Activated CD4-positive, alpha-beta T cell treated with anti-CD3 and anti-CD28 coated beads, Interleukin-10, Interleukin-2, amounts not matched to agents 100 ng/mL and 50 ng/mL, durations not matched to agents 16 hours and 8 hours (primary cell): ENCODE measurements around the gene CCT6A.
A peak's percentile ranks its signal among the peaks of the same experiment; 100 is the strongest.
"Not testable (repeated sequence)": the region's sequence is repeated elsewhere in the genome, so short reads cannot be mapped to it uniquely, and the experiment has no call there.

Source experiments
- DNase-seq: peaks from one replicate; pipeline ENCODE4 v3.0.0-alpha.2; 2020

The CCT6A gene

DNA sequence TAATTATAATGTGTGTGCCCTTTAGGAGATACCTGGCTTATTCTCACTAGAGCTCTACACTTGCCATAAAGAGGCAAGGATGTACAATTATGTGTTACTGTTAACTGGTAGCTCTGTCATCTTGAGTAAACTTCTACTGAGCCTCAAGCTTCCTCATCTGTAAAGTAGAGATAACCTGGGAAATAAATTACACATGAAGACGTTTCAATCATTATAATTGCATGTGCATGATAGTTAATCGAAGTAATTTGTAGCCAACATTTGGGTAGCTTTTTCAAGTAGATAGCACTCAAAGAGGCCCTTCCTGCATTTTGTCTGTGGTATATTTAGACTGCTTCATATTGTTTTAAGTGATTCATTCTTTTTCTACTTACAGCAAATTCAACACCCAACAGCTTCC lies 2.4 kb downstream of the CCT6A start:
- DNase-seq: no peak

DNA sequence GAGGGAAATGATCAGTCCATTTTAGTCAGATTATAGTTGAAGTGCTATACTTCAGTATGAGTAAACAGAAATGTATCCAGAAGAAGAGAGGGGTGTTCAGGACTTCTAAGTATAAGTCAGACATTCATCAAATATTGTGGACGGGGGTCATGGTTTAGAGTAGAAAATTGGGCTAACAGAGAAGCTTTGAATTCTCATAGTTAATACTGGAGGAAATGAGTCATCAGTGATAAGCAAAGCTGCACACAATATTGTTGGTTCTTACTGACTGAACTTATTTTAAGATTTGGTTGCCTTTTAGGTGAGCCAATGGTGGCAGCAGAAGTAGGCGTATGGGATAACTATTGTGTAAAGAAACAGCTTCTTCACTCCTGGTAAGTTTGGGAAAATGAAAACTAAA lies 10.8 kb downstream of the CCT6A start:
- peak; percentile 36 for DNase-seq

DNA sequence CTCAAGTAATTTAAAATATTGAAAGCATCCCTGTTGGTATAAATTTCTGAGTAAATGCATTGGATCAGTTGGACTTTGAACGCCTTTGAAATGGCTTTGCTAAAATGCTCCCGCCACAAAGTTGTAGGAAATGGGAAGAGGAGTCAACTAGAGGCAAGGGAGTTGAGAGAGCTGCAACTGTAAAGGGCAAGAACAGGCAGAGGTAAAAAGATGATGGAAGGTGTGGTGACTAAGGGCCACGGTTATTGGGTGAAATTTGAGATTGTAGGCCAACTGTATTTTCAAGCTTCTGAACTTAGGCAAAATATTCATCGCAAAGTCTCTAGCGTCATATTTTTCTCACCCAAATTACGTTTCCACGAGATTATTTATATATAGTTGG lies 11.9 kb downstream of the CCT6A start:
- no peak for DNase-seq

DNA sequence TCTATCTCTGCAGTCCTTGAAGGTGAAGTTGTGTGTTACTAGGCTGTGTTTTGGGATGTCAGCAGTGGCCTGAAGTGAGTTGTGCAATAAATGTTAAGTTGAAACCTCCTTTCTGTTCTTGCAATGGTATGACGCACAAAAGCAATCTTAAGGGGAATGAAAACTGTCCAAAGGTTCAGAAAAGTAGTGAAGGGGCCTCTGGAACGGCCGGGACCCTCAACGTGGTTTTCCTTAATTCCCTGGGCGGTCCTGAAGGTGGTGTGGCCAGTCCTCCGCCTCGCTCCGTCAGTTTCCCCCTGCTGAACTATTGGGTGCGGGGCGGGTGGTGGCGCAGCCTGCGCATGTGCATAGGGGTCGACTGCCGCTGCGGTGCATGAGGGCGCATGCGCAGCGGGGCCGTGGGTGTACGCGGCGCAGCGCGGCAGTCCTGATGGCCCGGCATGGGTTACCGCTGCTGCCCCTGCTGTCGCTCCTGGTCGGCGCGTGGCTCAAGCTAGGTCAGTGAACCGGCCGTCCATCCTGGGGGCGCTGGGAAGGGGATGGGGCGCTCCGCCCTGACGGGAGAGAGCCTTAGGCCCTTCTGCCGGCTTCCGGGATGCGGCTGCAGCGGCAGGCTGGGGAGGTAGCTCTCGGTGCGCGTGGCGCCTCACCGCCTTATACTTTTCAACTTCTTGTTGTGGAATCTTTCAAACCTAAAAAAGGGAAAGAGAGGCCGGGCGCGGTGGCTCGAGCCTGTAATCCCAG lies 12.5 kb downstream of the CCT6A start, which contains the start of gene SUMF2:
Gene SUMF2, plus strand, starts transcription at position 405 of the 744 bp plus-strand sequence. Its CDS starts 26 bp downstream, at position 431.
- peak; percentile 93 for DNase-seq

DNA sequence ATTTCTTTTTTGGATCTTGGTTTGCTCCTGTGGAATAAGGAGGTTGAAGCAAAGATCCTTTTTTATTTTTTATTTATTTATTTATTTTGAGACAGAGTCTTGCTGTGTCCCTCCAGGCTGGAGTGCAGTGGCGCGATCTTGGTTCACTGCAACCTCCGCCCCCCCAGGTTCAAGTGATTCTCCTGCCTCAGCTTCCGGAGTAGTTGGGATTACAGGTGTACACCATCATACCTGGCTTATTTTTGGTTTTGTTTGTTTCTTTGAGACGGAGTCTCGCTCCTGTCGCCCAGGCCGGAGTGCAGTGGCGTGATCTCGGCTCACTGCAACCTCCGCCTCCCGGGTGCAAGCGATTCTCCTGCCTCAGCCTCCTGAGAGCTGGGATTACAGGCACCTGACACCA lies 14.8 kb downstream of the CCT6A start:
- not testable (repeated sequence) for DNase-seq

DNA sequence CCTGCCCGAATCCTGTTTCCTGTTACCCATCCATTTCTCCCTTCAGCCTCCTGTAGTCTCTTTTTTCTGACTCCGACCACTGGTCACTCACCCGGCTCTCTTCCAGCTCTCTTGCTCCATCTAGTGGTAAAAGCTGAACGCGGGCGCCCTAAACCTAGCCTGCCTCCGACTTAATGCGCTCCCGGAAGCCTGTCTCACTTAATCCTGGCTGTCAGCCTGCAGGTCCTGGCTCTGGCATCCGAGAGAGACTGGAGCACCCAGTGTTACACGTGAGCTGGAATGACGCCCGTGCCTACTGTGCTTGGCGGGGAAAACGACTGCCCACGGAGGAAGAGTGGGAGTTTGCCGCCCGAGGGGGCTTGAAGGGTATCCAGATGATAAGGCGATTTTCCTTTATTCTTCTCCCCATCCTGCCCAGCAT lies 22.8 kb downstream of the CCT6A start:
- DNase-seq: peak; percentile 74

DNA sequence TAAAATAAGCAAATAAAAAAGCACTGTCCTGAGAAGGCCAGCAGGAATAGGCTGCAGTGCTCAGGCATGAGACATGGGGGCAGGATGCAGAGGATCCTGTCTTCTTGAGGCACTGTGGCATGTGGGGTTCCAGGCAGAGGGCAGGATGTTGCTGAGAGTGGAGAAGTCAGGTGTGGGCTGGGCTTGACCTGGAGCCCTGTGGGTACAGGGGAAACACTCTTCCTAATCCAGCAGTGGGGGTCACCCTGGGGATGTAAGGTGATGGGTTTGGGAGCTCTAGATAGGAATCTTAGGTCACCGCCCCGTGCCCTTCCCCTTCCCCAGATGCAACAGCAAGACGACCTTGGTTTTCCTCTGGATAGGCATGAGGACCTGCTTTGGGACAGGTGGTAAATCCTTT lies 26.1 kb downstream of the CCT6A start:
- no peak for DNase-seq

DNA sequence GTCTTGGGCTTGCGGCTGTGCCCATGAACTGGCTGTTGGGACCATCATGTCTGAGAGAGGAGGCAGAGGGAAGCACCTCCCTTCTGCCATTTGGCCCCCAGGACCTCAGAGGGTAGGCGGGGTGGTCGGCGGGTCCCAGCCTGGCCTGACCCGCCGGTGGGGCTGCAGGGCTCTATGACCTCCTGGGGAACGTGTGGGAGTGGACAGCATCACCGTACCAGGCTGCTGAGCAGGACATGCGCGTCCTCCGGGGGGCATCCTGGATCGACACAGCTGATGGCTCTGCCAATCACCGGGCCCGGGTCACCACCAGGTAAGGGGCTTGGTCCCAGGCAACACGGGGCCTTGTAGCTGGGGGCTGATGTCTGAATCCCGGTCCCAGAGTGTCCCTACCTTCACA lies 26.6 kb downstream of the CCT6A start:
- DNase-seq: no peak

DNA sequence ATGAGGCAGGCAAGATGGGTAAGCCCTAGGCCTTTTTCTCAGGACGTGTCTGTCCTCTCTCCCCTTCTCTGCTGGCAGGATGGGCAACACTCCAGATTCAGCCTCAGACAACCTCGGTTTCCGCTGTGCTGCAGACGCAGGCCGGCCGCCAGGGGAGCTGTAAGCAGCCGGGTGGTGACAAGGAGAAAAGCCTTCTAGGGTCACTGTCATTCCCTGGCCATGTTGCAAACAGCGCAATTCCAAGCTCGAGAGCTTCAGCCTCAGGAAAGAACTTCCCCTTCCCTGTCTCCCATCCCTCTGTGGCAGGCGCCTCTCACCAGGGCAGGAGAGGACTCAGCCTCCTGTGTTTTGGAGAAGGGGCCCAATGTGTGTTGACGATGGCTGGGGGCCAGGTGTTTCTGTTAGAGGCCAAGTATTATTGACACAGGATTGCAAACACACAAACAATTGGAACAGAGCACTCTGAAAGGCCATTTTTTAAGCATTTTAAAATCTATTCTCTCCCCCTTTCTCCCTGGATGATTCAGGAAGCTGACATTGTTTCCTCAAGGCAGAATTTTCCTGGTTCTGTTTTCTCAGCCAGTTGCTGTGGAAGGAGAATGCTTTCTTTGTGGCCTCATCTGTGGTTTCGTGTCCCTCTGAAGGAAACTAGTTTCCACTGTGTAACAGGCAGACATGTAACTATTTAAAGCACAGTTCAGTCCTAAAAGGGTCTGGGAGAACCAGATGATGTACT lies 28.1 kb downstream of the CCT6A start:
- no peak for DNase-seq

DNA sequence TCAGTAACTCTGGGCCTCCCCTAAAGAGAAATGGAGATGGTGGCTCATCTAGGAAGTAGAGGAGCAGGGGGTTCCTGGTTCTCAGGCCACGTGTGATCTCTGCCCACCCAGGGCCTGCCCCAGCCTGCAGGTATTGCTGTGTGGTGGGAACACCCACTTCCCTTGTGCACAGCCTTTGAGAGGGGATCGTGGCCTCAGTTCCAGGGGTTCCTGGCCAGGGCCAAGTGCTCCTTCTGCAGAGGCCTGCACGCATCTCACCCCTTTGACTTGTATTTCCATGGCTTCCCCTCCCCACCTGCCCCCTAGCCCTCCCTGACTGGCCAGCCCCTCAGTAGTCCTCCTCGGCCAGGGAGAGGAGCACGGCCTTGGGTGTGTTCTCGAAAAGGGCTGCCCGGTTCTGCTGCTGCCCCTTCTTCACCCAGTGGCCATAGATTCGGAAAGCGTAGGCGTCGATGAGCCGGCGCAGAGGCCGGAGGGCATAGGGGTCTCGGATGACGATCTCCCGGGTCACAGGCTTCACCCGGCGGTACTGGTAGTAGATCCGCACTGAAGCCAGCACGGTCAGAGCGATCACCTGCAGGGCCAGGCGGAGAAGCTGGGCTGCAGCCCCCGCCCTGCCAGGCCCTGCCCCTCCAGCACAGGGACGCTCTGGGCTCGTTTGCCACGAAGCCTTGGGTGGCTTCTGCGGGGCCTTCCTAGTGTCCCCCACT lies 29.3 kb downstream of the CCT6A start:
- DNase-seq: not testable (repeated sequence)

DNA sequence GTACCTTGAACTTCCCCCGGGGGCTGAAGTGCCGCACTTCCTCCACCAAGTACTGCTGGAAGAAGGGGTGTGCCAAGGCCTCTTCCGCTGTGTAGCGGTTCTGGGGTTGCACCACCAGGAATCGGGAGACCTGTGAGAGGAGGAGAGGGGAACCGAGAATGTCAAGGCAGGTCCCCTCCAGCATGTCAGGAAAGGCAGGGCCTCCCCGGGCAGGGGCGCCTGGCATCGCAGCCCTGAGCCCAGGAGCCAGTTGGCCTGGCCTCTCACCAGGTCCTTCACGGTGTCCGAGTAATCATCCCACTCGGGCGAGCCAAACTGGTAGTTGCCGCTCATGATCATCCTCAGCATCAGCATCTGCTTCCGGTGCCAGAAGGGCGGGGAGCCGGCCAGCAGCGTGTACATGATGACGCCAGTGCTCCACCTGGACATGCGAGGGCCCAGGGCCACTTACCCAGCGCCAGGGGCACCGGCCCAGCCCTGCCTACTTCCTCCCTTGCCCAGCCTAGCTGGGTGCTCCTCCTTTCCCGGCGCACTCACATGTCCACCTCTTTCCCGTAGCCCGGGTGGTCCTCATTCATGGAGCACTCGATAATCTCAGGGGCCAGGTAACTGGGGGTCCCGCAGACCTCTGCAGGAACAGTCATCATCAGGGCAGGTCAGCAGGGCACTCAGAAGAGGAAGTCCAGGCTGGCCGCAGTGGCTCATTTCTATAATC lies 30.2 kb downstream of the CCT6A start:
- DNase-seq: no peak

DNA sequence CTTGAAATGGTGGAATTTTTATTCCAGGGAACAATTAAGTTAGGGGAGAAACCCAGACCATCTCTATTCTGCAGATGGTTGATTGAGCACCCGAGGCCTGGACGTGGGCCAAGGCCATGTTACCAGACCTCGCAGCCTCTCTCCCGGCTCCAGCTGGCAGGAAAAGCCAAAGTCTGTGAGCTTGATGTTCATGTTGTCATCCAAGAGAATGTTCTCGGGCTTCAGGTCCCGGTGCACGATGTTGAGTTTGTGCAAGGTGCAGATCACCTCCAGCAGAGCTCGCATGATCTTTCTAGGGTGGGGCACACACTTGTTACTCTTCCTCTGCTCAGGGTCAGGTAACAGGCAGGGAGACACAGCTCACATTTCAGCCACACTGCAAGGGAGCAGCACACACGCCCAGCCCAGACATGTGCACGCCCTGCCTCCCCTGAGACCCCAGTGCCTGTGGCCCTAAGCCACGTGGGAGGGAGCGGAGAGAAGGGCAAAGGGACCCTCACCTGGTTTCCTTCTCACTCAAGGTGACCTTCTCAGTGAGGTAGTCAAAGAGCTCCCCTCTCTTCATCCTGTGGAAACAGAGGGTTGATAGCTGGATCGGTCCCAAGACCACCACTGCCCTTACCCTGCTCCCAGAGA lies 31.7 kb downstream of the CCT6A start:
- no peak for DNase-seq

DNA sequence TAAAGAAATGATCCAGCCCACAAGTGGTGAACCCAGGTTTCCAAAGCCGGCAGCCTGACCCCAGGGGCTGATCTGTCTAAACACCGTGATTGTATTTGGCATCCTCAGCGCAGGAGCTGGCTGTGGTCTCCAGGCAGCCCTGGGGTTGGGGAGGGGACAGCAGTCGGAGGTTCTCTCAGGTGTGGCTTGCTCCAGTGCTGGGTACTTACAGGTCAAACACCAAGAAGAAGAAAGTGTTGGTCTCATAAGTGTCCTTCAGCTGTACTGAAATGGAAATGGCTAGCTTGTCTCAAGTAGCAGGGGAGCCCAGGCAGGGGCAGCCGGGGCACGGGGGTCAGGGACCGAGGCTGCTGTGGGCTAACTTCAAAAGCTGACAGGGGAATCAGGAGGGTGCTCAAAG lies 35.2 kb downstream of the CCT6A start:
- DNase-seq: no peak

DNA sequence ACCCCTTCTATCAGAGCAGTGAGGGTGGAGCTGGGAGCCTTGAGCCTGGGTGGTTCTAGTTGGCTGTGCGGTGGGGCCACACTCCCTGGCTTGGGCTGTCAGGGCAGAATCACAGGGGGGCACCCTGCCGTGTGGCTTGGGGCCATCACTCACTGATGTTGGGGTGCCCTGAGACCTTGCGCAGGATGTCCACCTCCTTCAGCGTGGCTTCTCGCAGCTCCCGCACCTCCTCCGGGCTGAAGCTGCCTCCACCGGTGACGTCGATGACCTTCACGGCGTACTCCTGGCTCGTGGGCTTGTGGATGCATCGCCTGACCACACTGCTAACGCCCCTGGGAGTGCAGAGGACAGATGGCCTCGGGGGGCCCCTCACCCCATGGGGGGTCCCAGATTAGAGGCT lies 35.9 kb downstream of the CCT6A start:
- DNase-seq: no peak

DNA sequence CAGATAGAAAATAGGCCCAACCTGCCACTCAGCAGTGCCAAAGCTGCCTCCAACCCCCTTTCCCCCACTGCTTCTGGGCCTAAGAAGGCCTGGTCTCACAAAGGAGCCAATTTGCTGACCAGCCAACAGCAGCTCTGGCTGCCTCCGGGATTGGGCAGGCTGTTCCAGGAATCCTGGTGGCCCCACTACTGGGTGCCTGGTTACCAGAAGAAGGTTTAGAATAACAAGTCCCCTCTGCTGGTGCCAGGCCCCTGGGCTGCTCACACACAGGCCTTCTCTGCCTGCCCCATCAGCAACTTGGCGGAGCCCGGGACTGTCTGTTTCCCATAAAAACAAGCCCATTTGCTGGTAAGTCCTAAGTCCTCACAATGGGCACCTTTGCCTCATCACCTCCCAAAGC lies 40.0 kb downstream of the CCT6A start:
- no peak for DNase-seq

DNA sequence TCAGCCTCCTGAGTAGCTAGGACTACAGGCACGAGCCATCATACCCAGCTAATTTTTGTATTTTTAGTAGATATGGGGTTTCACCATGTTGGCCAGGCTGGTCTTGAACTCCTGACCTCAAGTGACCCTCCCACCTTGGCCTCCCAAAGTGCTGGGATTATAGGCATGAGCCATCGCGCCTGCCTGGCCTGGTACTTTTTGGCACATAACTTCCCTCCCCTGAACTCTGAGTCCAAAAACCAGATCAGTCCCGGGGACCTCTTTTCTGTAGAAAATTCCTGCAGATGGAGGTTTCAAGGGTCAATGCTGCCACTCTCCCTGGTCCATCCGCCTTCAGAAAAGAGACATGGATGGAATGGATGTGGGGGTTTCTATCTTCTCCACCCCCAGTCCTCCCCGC lies 40.8 kb downstream of the CCT6A start:
- not testable (repeated sequence) for DNase-seq

DNA sequence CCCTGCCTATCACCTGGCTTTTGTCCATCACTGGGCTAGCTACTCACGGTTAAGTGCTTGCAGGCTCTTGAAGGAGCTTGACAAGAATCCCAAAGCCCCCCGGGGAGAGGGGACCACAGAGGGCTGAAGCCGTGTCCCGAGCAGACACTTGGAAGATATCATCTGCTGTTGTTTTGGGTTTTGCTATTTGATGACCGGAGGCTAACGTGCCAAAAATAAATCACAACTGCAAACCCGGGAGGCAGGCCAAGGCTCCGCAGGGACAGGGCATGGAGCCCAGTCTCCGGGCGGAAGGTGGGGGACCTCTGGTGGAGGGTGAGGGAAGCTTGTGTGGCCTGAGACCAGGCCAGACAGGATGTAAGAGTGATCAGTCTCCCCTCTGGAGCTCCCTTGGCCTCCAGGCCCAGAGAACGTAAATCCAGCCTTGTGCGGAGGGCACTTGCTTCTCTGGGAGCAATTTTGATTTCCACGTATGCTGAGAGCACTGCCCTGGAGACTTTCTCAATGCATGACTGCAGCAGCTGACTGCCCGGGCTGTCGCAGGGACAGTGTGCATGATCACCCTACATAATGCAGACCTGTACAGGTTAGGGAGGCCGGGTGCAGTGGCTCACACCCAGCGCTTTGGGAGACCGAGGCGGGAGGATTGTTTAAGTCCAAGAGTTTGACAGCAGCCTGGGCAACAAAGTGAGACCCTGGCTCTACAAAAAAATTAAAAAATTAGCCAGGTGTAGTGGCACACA lies 41.4 kb downstream of the CCT6A start, which contains the start of gene PHKG1:
Gene PHKG1, minus strand, starts transcription at position 164 of the 743 bp plus-strand sequence. CDS start 4,011 bp downstream, outside the sequence.
- DNase-seq: no peak

DNA sequence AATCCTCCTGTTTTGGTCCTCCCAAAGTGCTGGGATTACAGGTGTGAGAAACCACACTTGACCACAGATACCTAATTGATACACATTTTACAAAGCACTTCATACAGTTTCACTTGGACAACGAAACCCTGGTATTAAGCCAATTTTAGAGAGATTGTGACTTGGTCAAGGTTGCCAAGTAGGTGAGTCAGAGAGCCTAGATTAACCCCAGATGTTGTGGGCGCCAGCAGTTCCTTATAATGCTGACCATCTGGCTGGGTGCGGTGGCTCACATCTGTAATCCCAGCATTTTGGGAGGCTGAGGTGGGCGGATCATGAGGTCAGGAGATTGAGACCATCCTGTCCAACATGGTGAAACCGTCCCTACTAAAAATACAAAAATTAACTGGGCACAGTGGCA lies 46.1 kb downstream of the CCT6A start:
- no peak for DNase-seq

DNA sequence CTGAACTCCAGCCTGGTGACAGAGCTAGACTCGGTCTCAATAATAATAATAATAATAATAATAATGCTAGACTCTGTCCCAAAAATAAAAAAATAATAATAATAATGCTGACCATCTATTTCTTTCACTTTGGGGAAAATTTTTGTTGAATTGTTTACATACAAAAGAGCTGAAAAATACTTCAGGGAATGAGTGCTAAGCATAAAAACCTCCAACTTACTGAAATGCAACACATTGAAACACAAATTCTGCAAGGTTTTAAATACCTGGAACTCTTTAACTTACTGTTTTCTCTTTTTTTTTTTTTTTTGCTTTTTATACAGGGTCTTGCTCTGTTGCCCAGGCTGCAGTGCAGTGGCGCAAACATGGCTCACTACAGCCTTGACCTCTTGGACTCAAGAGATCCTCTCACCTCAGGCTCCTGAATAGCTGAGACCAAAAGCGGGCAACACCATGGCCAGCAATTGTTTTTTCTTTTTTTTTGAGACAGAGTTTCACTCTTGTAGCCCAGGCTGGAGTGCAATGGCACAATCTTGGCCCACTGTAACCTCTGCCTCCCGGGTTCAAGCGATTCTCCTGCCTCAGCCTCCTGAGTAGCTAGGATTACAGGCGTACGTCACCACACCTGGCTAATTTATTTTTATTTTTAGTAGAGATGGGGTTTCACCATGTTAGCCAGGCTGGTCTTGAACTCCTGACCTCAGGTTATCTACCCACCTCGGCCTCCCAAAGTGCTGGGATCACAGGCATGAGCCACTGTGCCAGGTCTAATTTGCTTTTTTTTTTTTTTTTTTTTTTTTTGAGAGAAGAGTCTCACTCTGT lies 46.8 kb downstream of the CCT6A start:
- not testable (repeated sequence) for DNase-seq

DNA sequence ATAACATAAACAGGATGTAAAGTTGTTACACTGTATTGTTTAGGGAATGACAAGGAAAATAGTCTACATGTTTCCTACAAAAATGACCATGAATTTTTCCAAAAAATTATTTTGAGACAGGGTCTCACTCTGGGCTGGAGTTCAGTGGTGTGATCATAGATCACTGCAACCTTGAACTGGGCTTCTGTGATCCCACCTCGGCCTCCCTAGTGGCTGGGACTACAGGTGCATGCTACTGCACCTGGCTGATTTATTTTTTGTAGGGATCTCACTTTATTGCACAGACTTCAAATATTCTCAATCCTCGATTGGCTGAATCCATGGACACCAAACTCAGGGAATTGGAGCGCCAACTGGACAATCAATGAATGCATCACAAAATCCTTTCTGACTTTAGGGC lies 48.1 kb downstream of the CCT6A start:
- DNase-seq: no peak

DNA sequence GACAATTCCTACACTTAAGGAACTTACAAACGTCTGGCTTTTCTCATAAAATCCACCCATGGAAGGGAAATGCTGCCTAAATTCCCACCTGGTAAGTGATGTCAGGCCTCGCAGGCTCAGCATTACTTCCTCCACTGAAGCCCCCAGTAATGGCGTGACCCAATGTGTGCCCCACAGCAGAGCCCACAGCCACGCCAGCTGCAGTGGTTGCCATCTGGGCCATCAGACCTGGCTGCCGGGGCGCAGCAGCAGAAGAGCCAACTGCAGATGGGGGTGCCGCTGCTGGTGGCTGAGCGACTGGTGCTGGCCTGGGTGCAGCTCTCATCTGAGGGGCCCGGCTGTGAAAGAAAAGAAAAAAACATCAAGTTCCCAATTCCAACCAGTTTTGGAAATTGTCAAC lies 52.6 kb downstream of the CCT6A start:
- DNase-seq: not testable (repeated sequence)
